ENCODE data around the gene PARP8. TPM values are rescaled to one million over a fixed set of nuclear protein-coding genes. Genes with fewer than 3 reads are reported as not detected.
A peak's percentile ranks its signal among the peaks of the same experiment; 100 is the strongest.
"Not testable (repeated sequence)": the region's sequence is repeated elsewhere in the genome, so short reads cannot be mapped to it uniquely, and the experiment has no call there.

PARP8 gene
- total RNA-seq, 1 experiment from 2014 or later = 31.5 TPM

DNA sequence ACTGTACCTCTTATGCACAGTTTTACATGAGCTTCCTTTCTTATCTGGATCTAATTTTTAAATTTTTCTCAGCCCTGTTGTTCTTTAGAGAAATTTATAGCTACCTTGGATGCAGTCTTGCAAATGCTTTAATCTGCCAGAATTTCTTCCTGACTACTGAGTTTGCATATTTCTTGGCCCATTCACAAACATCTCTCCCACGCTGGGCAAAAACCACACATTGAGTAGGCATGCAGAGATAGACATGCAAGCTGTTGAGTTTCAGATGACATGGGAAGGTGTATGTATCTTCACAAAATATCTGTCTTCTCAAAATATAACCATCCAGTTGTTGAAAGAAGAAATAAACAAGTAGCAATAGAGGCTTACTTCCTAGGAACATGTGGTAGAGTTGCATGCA, 101.2 kb downstream of the PARP8 start:
- H4K20me1 ChIP-seq (ENCODE audit: insufficient read depth, low read depth, low read length) = no peaks in the 10 kb centered on the region
- H3K4me3 ChIP-seq (ENCODE audit: low read length) = no peak overlapping the region
- no peaks in the 10 kb centered on the region for H3K27me3 ChIP-seq (ENCODE audit: low read length)
- no peak overlapping the region for H3K9ac ChIP-seq (ENCODE audit: low read length)
- H2AFZ ChIP-seq (ENCODE audit: low read length) = no peak overlapping the region
- H3K36me3 ChIP-seq (ENCODE audit: insufficient read depth, low read length) = no peaks in the 10 kb centered on the region
- H3K27ac ChIP-seq (ENCODE audit: low read length) = no peak overlapping the region
- DNase-seq = no peak
- H3K4me2 ChIP-seq (ENCODE audit: low read depth, low read length, poor library complexity, severe bottlenecking) = no peak overlapping the region
- no peaks in the 10 kb centered on the region for H3K9me3 ChIP-seq (ENCODE audit: low read length)
- no peaks in the 10 kb centered on the region for H3K9me2 ChIP-seq (replicated peaks; ENCODE audit: insufficient read depth, low read length)
- no peaks in the 10 kb centered on the region; the same call in 1 of the 2 replicates for H3K79me2 ChIP-seq (ENCODE audit: low read length)
- H3K4me1 ChIP-seq (ENCODE audit: low read length) = peaks cover 22% of the 10 kb centered on the region

DNA sequence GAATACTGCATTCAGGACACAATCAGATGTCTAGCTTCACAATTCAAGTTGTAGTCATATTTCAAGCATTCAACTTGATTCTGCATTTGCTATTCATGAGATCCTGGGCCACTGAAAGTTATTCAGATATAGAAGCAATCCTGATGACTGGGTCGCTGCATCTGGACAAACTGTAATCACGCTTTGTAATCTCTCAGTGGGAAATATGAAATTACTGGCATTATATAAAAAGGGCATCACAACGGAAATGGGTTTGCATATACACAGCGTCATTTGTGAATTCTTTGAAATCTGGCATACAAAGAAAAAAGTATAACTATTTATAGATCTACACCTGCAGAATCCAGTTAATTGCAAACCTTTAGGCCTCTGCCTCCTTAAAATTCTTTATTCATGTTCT, 102.2 kb downstream of the PARP8 start:
- H3K9me2 ChIP-seq (replicated peaks; ENCODE audit: insufficient read depth, low read length) = no peaks in the 10 kb centered on the region
- peaks cover 22% of the 10 kb centered on the region for H3K4me1 ChIP-seq (ENCODE audit: low read length)
- DNase-seq = peak; percentile 55
- no peak overlapping the region for H3K9ac ChIP-seq (ENCODE audit: low read length)
- H3K79me2 ChIP-seq (ENCODE audit: low read length) = peaks cover 2% of the 10 kb centered on the region; the same call in 1 of the 2 replicates
- H4K20me1 ChIP-seq (ENCODE audit: insufficient read depth, low read depth, low read length) = no peaks in the 10 kb centered on the region
- H3K4me2 ChIP-seq (ENCODE audit: low read depth, low read length, poor library complexity, severe bottlenecking) = peak overlapping the region; percentile 53
- no peak overlapping the region for H3K4me3 ChIP-seq (ENCODE audit: low read length)
- H3K27ac ChIP-seq (ENCODE audit: low read length) = 0 out of 2 replicates have a peak overlapping the region, but pooled peaks have one; percentile 9
- H3K36me3 ChIP-seq (ENCODE audit: insufficient read depth, low read length) = no peaks in the 10 kb centered on the region
- no peak overlapping the region for H2AFZ ChIP-seq (ENCODE audit: low read length)
- H3K9me3 ChIP-seq (ENCODE audit: low read length) = 0 out of 2 replicates have a peak, but pooled peaks cover 4% of the 10 kb centered on the region
- H3K27me3 ChIP-seq (ENCODE audit: low read length) = no peaks in the 10 kb centered on the region

DNA sequence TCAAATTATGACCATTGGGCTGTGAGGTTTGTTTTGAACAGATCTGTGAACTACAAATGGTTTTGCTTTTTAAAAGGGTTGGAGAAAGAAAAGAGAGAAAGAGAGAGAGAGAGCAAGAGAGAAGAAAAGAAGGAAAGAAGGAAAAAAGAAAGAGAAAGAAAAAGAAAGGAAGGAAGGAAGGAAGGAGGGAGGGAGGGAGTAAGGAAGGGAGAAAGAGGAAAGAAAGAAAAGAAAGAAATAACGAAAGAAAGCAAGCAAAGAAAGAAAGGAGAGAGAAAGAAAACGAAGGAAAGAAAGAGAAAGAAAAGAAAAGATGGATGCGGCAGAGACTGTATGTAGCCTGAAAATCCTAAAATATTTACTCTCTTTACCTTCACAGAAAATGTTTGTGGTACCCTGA, 104.0 kb downstream of the PARP8 start:
- Histone ChIP-seq H2AFZ (ENCODE audit: low read length) (no peak overlapping the region), H3K9me3 (ENCODE audit: low read length) (0 out of 2 replicates have a peak, but pooled peaks cover 4% of the 10 kb centered on the region), H3K9me2 (replicated peaks; ENCODE audit: insufficient read depth, low read length) (no peaks in the 10 kb centered on the region), H3K4me1 (ENCODE audit: low read length) (peaks cover 22% of the 10 kb centered on the region), H3K36me3 (ENCODE audit: insufficient read depth, low read length) (no peaks in the 10 kb centered on the region), H3K9ac (ENCODE audit: low read length) (no peak overlapping the region), H3K4me3 (ENCODE audit: low read length) (no peak overlapping the region), H3K79me2 (ENCODE audit: low read length) (peaks cover 2% of the 10 kb centered on the region; the same call in 1 of the 2 replicates), H3K27me3 (ENCODE audit: low read length) (no peaks in the 10 kb centered on the region), H3K27ac (ENCODE audit: low read length) (no peak overlapping the region), H3K4me2 (ENCODE audit: low read depth, low read length, poor library complexity, severe bottlenecking) (no peak overlapping the region), H4K20me1 (ENCODE audit: insufficient read depth, low read depth, low read length) (no peaks in the 10 kb centered on the region)
- no peak for DNase-seq

DNA sequence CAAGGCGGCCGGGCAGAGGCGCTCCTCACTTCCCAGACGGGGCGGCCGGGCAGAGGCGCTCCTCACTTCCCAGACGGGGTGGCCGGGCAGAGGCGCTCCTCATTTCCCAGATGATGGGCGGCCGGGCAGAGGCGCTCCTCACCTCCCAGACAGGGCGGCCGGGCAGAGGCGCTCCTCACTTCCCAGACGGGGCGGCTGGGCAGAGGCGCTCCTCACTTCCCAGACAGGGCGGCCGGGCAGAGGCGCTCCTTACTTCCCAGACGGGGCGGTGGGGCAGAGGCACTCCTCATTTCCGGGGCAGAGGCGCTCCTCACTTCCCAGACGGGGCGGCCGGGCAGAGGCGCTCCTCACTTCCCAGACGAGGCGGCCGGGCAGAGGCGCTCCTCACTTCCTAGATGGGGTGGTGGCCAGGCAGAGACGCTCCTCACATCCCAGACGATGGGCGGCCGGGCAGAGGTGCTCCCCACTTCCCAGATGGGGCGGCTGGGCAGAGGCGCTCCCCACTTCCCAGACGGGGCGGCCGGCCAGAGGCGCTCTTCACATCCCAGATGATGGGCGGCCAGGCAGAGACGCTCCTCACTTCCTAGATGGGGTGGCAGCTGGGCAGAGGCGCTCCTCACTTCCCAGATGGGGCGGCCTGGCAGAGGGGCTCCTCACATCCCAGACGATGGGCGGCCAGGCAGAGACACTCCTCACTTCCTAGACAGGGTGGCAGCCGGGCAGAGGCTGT, 108.2 kb downstream of the PARP8 start:
- not testable (repeated sequence) for H3K4me3 ChIP-seq (ENCODE audit: low read length); H3K27me3 ChIP-seq (ENCODE audit: low read length); H3K36me3 ChIP-seq (ENCODE audit: insufficient read depth, low read length); H4K20me1 ChIP-seq (ENCODE audit: insufficient read depth, low read depth, low read length); H3K79me2 ChIP-seq (ENCODE audit: low read length); H3K27ac ChIP-seq (ENCODE audit: low read length); H3K4me1 ChIP-seq (ENCODE audit: low read length); DNase-seq; H3K9me3 ChIP-seq (ENCODE audit: low read length); H3K9ac ChIP-seq (ENCODE audit: low read length); H3K9me2 ChIP-seq (replicated peaks; ENCODE audit: insufficient read depth, low read length); H3K4me2 ChIP-seq (ENCODE audit: low read depth, low read length, poor library complexity, severe bottlenecking); H2AFZ ChIP-seq (ENCODE audit: low read length)

DNA sequence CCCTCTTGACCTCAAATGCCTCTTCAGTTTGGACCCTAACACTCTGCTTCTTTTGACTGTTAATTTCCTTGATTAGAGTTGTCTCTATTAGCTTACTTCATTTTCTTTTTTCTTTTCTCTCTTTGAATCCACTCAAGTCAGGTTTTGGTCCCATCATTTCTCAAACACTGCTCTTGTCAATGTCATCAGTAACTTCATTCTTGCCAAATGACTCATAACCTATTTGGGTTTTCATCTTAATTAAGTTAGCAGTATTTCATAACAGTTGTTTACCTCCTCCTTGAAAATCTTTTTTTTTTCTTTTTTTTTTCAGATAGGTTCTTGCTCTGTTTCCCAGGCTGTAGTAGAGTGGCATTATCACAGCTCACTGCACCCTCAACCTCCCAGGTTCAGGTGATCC, 119.6 kb downstream of the PARP8 start:
- H3K9me3 ChIP-seq (ENCODE audit: low read length) = no peaks in the 10 kb centered on the region

DNA sequence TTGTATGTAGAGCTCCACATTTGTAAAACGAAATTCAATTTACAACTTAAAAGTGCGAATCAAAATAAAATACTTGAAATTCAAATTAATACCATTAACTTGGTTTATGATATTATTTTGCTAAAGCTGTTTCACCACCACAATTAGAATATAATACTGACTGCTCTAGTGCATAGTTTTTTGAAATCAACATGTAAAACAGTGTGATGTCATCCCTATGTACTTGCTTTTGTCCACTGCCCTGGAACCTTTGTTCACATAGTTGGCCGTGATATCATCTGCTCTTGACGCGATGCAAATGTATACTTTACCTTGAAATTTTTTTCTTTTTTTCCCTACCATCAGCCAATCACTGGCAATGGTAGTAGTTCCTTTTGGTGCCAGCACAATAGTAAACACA, 125.4 kb downstream of the PARP8 start:
- Histone ChIP-seq H3K9ac (ENCODE audit: low read length) (no peak overlapping the region), H3K9me3 (ENCODE audit: low read length) (no peaks in the 10 kb centered on the region), H3K36me3 (ENCODE audit: insufficient read depth, low read length) (no peaks in the 10 kb centered on the region), H3K4me1 (ENCODE audit: low read length) (no peaks in the 10 kb centered on the region), H4K20me1 (ENCODE audit: insufficient read depth, low read depth, low read length) (no peaks in the 10 kb centered on the region), H3K79me2 (ENCODE audit: low read length) (no peaks in the 10 kb centered on the region), H3K4me3 (ENCODE audit: low read length) (no peak overlapping the region), H3K4me2 (ENCODE audit: low read depth, low read length, poor library complexity, severe bottlenecking) (no peak overlapping the region), H3K9me2 (replicated peaks; ENCODE audit: insufficient read depth, low read length) (no peaks in the 10 kb centered on the region), H3K27me3 (ENCODE audit: low read length) (no peaks in the 10 kb centered on the region), H3K27ac (ENCODE audit: low read length) (no peak overlapping the region), H2AFZ (ENCODE audit: low read length) (no peak overlapping the region)
- no peak for DNase-seq

More for the DNA sequence above, 119.6 kb downstream of the PARP8 start:
- Histone ChIP-seq H3K4me3 (ENCODE audit: low read length) (no peak overlapping the region), H3K4me2 (ENCODE audit: low read depth, low read length, poor library complexity, severe bottlenecking) (no peak overlapping the region), H3K9me2 (replicated peaks; ENCODE audit: insufficient read depth, low read length) (no peaks in the 10 kb centered on the region), H3K79me2 (ENCODE audit: low read length) (no peaks in the 10 kb centered on the region), H3K27me3 (ENCODE audit: low read length) (no peaks in the 10 kb centered on the region), H3K4me1 (ENCODE audit: low read length) (no peaks in the 10 kb centered on the region), H3K27ac (ENCODE audit: low read length) (no peak overlapping the region), H3K9ac (ENCODE audit: low read length) (no peak overlapping the region), H3K36me3 (ENCODE audit: insufficient read depth, low read length) (no peaks in the 10 kb centered on the region), H2AFZ (ENCODE audit: low read length) (no peak overlapping the region), H4K20me1 (ENCODE audit: insufficient read depth, low read depth, low read length) (no peaks in the 10 kb centered on the region)
- no peak for DNase-seq

DNA sequence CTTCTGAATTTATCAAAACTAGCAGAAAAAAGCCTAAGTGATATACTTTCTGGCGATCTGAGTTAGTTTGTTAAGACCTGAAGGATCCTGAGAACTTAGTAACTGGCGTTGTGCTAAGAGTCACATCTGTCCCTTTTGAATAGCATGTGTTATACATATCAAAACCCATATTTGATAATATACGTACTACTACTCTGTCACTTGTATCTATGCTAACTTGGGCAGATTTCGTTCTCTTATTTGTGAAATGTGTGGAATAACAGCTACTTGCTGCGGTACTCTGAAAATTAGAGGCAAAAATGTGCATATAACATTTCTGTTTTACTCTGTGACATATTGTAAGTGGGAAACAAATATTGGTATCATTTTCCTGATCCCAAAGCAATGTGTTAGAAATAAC, 126.4 kb downstream of the PARP8 start:
- Histone ChIP-seq H3K27me3 (ENCODE audit: low read length) (no peaks in the 10 kb centered on the region), H3K9me2 (replicated peaks; ENCODE audit: insufficient read depth, low read length) (no peaks in the 10 kb centered on the region), H3K27ac (ENCODE audit: low read length) (no peak overlapping the region), H3K36me3 (ENCODE audit: insufficient read depth, low read length) (no peaks in the 10 kb centered on the region), H3K9me3 (ENCODE audit: low read length) (no peaks in the 10 kb centered on the region), H3K4me1 (ENCODE audit: low read length) (no peaks in the 10 kb centered on the region), H3K4me2 (ENCODE audit: low read depth, low read length, poor library complexity, severe bottlenecking) (no peak overlapping the region), H3K4me3 (ENCODE audit: low read length) (no peak overlapping the region), H4K20me1 (ENCODE audit: insufficient read depth, low read depth, low read length) (no peaks in the 10 kb centered on the region), H2AFZ (ENCODE audit: low read length) (no peak overlapping the region), H3K79me2 (ENCODE audit: low read length) (no peaks in the 10 kb centered on the region), H3K9ac (ENCODE audit: low read length) (no peak overlapping the region)
- DNase-seq = no peak

DNA sequence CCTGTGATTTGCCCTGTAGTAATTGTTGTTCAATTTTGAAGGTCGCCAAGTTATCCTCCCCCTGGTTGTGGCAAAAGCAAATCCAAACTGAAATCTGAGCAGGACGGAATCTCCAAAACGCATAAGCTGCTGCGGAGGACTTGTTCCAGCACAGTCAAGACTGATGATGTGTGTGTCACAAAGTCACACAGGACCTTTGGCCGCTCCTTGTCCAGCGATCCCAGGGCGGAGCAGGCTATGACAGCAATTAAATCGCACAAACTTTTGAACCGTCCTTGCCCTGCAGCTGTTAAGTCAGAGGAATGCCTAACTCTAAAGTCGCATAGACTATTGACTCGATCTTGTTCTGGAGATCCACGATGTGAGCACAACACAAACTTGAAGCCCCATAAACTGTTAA, 128.4 kb downstream of the PARP8 start:
- Histone ChIP-seq H3K79me2 (ENCODE audit: low read length) (no peaks in the 10 kb centered on the region), H3K4me1 (ENCODE audit: low read length) (no peaks in the 10 kb centered on the region), H3K9me2 (replicated peaks; ENCODE audit: insufficient read depth, low read length) (no peaks in the 10 kb centered on the region), H4K20me1 (ENCODE audit: insufficient read depth, low read depth, low read length) (no peaks in the 10 kb centered on the region), H3K27ac (ENCODE audit: low read length) (no peak overlapping the region), H3K9ac (ENCODE audit: low read length) (no peak overlapping the region), H2AFZ (ENCODE audit: low read length) (no peak overlapping the region), H3K4me3 (ENCODE audit: low read length) (no peak overlapping the region), H3K4me2 (ENCODE audit: low read depth, low read length, poor library complexity, severe bottlenecking) (no peak overlapping the region), H3K27me3 (ENCODE audit: low read length) (no peaks in the 10 kb centered on the region), H3K36me3 (ENCODE audit: insufficient read depth, low read length) (no peaks in the 10 kb centered on the region), H3K9me3 (ENCODE audit: low read length) (no peaks in the 10 kb centered on the region)
- DNase-seq = no peak
